Glutamatergic neuron (in vitro differentiated cells): ENCODE data around the gene PGAP2. TPM values are rescaled to one million over a fixed set of nuclear protein-coding genes. Genes with fewer than 3 reads are reported as not detected.

Experiments used
- DNase-seq: peaks from one replicate; pipeline ENCODE4 v3.0.0; 2022
- H3K27ac Mint-ChIP-seq: one replicate; pipeline ENCODE4 v1.8.0; 2020; ENCODE audit warnings: mild to moderate bottlenecking, mixed read lengths, inconsistent platforms; ENCODE audit not compliant: unreplicated experiment
- H3K27me3 Mint-ChIP-seq: one replicate; pipeline ENCODE4 v1.8.0; 2020; ENCODE audit warnings: mild to moderate bottlenecking, moderate library complexity, mixed read lengths, inconsistent platforms; ENCODE audit not compliant: unreplicated experiment
- H3K36me3 Mint-ChIP-seq: one replicate; pipeline ENCODE4 v1.8.0; 2020; ENCODE audit warnings: mild to moderate bottlenecking, mixed read lengths, inconsistent platforms; ENCODE audit not compliant: unreplicated experiment
- H3K4me1 Mint-ChIP-seq: one replicate; pipeline ENCODE4 v1.8.0; 2020; ENCODE audit warnings: mild to moderate bottlenecking, low read depth, mixed read lengths, inconsistent platforms; ENCODE audit not compliant: unreplicated experiment
- H3K4me3 Mint-ChIP-seq: one replicate; pipeline ENCODE4 v1.8.0; 2020; ENCODE audit warnings: mild to moderate bottlenecking, mixed read lengths, inconsistent platforms; ENCODE audit not compliant: unreplicated experiment
- H3K9me3 Mint-ChIP-seq: one replicate; pipeline ENCODE4 v1.8.0; 2020; ENCODE audit warnings: mild to moderate bottlenecking, moderate library complexity, mixed read lengths, inconsistent platforms; ENCODE audit not compliant: unreplicated experiment
- CTCF ChIP-seq: fragments of 200-600 bp; sonication (generic); IDR thresholded peaks from one replicate; pipeline ENCODE4 v1.5.0; 2021; ENCODE audit not compliant: partially characterized antibody, unreplicated experiment
- total RNA-seq: library from RNA; stranded (reverse); fragmentation: NEBNext Ultra II Directional; extraction: Animal tissue kit (Norgen Biotek cat#: 25700); gene quantifications from one replicate; pipeline ENCODE4 v1.2.1, GENCODE V29; 2021; ENCODE audit not compliant: unreplicated experiment

Gene PGAP2
- total RNA-seq, 1 donor from 2014 or later: 20.0 TPM

- Mint-ChIP-seq H3K27me3 (peaks cover 4% of the 10 kb centered on the region), H3K4me3 (no peak overlapping the region), H3K4me1 (peaks cover 5% of the 10 kb centered on the region), H3K27ac (no peak overlapping the region), H3K9me3 (peaks cover 6% of the 10 kb centered on the region), H3K36me3 (peaks cover 5% of the 10 kb centered on the region)
- no peak for TF ChIP-seq CTCF
- no peak for DNase-seq
Observed at GRCh38 chr11:3833449-3833848, 25.1 kb downstream of the PGAP2 start.

- peaks cover 10% of the 10 kb centered on the region for H3K9me3 Mint-ChIP-seq
- TF ChIP-seq CTCF: no peak
- no peak for DNase-seq
- no peak overlapping the region for H3K4me3 Mint-ChIP-seq
- peaks cover 7% of the 10 kb centered on the region for H3K4me1 Mint-ChIP-seq
- peaks cover 7% of the 10 kb centered on the region for H3K27me3 Mint-ChIP-seq
- peaks cover 6% of the 10 kb centered on the region for H3K36me3 Mint-ChIP-seq
- no peak overlapping the region for H3K27ac Mint-ChIP-seq
Observed at GRCh38 chr11:3834349-3834663, 25.9 kb downstream of the PGAP2 start.

- Mint-ChIP-seq H3K4me1 (peaks cover 11% of the 10 kb centered on the region), H3K27me3 (peaks cover 13% of the 10 kb centered on the region), H3K9me3 (peaks cover 12% of the 10 kb centered on the region), H3K4me3 (no peak overlapping the region), H3K27ac (no peak overlapping the region), H3K36me3 (peaks cover 6% of the 10 kb centered on the region)
- TF ChIP-seq CTCF: no peak
- DNase-seq: no peak
Observed at GRCh38 chr11:3834664-3835461, 26.5 kb downstream of the PGAP2 start.

GRCh38 chr11:3835751-3836150 is 27.4 kb downstream of the PGAP2 start:
- H3K27ac Mint-ChIP-seq: no peak overlapping the region
- H3K4me1 Mint-ChIP-seq: peaks cover 14% of the 10 kb centered on the region
- peaks cover 13% of the 10 kb centered on the region for H3K9me3 Mint-ChIP-seq
- H3K4me3 Mint-ChIP-seq: no peak overlapping the region
- peaks cover 14% of the 10 kb centered on the region for H3K27me3 Mint-ChIP-seq
- TF ChIP-seq CTCF: no peak
- DNase-seq: no peak
- H3K36me3 Mint-ChIP-seq: peaks cover 6% of the 10 kb centered on the region

GRCh38 chr11:3836903-3837302 is 28.5 kb downstream of the PGAP2 start:
- Mint-ChIP-seq H3K36me3 (peaks cover 6% of the 10 kb centered on the region), H3K27me3 (peaks cover 14% of the 10 kb centered on the region), H3K4me1 (peaks cover 14% of the 10 kb centered on the region), H3K9me3 (peaks cover 11% of the 10 kb centered on the region), H3K4me3 (no peak overlapping the region), H3K27ac (no peak overlapping the region)
- no peak for DNase-seq
- no peak for TF ChIP-seq CTCF
